H1 (cell line): Measurements from ENCODE around the gene OR6N2. TPM values are rescaled to one million over a fixed set of nuclear protein-coding genes. Genes with fewer than 3 reads are reported as not detected.

Experiments used
- CBX8 ChIP-seq: fragments of 300-800, 300-1000 bp; sonication (generic); IDR thresholded peaks from 2 replicates; pipeline ENCODE4 v1.7.1; 2016; ENCODE audit warnings: low read depth, low read length, borderline replicate concordance
- KDM5A ChIP-seq: fragments of 200-600 bp; IDR thresholded peaks from 2 replicates; pipeline ENCODE4 v1.7.1; 2012; ENCODE audit warnings: mild to moderate bottlenecking, low read length, inconsistent platforms, mixed read lengths
- RBBP5 ChIP-seq: IDR thresholded peaks from 2 replicates; pipeline ENCODE4 v1.7.1; 2012; ENCODE audit warnings: low read depth, mild to moderate bottlenecking, inconsistent platforms, low read length, moderate library complexity, borderline replicate concordance
- SP4 ChIP-seq: IDR thresholded peaks from 2 replicates; pipeline ENCODE4 v1.6.1; 2012; ENCODE audit warnings: low read length, inconsistent platforms
- polyA plus RNA-seq, 7 experiments: library from polyadenylated mRNA; depleted of rRNA in 3 of 7; stranded (reverse) in 5 of 7; unstranded in 2 of 7; fragments of >200 nt in 5 of 7; fragments of 200-250 nt in 2 of 7; gene quantifications; 1 replicate in 5 of 7; 2 replicates in 1 of 7; 4 replicates in 1 of 7; pipeline versions ENCODE4 v1.2.1 to v1.2.3, GENCODE V29; 2011 to 2013; ENCODE audit warnings: missing spikeins in 2 of 7, mixed read lengths in 2 of 7
- total RNA-seq: library from RNA; stranded (reverse); fragmentation: NEBNext Ultra II Directional; extraction: Animal tissue kit (Norgen Biotek cat#: 25700); gene quantifications from 2 replicates; pipeline ENCODE4 v1.2.1, GENCODE V29; 2021
- TF ChIP-seq, protein P1 (sequence below), 3 experiments: IDR thresholded peaks; 1 replicate in 2 of 3; 2 replicates in 1 of 3; pipeline versions ENCODE4 v1.5.1 to v1.6.1; 2011; ENCODE audit warnings: low read length in 3 of 3, mild to moderate bottlenecking in 3 of 3, inconsistent platforms in 2 of 3, low read depth in 1 of 3, moderate library complexity in 1 of 3; ENCODE audit not compliant: insufficient read depth in 1 of 3; ENCODE audit errors: control extremely low read depth in 1 of 3

Gene OR6N2
- total and polyA plus RNA-seq, 2 of the 8 experiments (the other 6 are each of a cell fraction or from before 2014, with no cell fraction given): not detected

- TF ChIP-seq, protein P1, sequence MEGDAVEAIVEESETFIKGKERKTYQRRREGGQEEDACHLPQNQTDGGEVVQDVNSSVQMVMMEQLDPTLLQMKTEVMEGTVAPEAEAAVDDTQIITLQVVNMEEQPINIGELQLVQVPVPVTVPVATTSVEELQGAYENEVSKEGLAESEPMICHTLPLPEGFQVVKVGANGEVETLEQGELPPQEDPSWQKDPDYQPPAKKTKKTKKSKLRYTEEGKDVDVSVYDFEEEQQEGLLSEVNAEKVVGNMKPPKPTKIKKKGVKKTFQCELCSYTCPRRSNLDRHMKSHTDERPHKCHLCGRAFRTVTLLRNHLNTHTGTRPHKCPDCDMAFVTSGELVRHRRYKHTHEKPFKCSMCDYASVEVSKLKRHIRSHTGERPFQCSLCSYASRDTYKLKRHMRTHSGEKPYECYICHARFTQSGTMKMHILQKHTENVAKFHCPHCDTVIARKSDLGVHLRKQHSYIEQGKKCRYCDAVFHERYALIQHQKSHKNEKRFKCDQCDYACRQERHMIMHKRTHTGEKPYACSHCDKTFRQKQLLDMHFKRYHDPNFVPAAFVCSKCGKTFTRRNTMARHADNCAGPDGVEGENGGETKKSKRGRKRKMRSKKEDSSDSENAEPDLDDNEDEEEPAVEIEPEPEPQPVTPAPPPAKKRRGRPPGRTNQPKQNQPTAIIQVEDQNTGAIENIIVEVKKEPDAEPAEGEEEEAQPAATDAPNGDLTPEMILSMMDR (IDR thresholded peaks at IDR 0.05; ENCODE audit: control extremely low read depth in 1 of 3, insufficient read depth in 1 of 3, low read depth in 1 of 3, low read length in 3 of 3): no peak
- no peak for TF ChIP-seq RBBP5
- no peak for TF ChIP-seq CBX8
- TF ChIP-seq SP4: no peak
- TF ChIP-seq KDM5A: no peak
- TF ChIP-seq, all 59 proteins: peak for 0
Measured at GRCh38 chr1:158730453-158730852, 50.6 kb downstream of the OR6N2 start (continued).
